Gastrocnemius medialis (tissue), 4 donors: ENCODE results near the gene MACC1.

Source experiments
- CTCF ChIP-seq, 5 experiments: fragments of 450-650 bp in 3 of 5; fragments of 200-600 bp in 2 of 5; sonication (generic) in 2 of 5; IDR thresholded peaks in 4 of 5; conservative IDR thresholded peaks in 1 of 5; 1 replicate in 4 of 5; 2 replicates in 1 of 5; pipeline ENCODE4 v1.5.1; 2016 to 2019; ENCODE audit warnings: antibody characterized with exemption in 5 of 5, mild to moderate bottlenecking in 3 of 5, moderate library complexity in 3 of 5
- POLR2A ChIP-seq, 2 donors: fragments of 450-650 bp; IDR thresholded peaks; one replicate each; pipeline ENCODE4 v1.6.1; 2017; ENCODE audit warnings: antibody characterized with exemption in 2 of 2, mild to moderate bottlenecking in 2 of 2, moderate library complexity in 2 of 2

DNA sequence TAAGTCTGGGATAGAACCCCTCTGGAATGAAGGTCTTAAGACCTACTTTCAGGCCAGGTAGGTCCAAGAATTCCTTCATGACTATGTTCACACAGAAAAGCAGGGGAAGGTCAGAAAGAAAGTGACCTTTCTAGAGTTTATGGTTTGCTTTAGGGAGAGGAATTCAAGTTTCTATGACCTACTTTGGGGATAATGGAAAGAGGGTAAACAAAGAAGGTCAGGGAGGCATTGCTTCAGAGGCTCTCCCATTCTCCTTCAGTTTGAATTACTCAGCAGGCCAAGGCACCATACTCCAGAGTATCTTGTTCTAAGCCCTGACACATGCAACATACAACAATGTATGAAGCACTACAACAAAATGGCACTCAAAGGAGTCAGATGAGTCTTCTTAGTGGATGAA, 11.5 kb upstream of the MACC1 start:
- TF ChIP-seq CTCF (IDR thresholded peaks at IDR 0.05 in 4 of 5, conservative IDR thresholded peaks at IDR 0.05 in 1 of 5) (no peak), POLR2A (IDR thresholded peaks at IDR 0.05) (no peak)
